Measurements from ENCODE around the gene PCYOX1L.

GRCh38 chr5:149366169-149366729 lies 8.4 kb downstream of the PCYOX1L start:
- no peak for TF ChIP-seq CTCF (IDR thresholded peaks at IDR 0.05)
- TF ChIP-seq POLR2AphosphoS5 (IDR thresholded peaks at IDR 0.05) = no peak
- no peak for TF ChIP-seq POLR2A (IDR thresholded peaks at IDR 0.05)
